ENCODE results near the gene PRAME. TPM values are rescaled to one million over a fixed set of nuclear protein-coding genes. Genes with fewer than 3 reads are reported as not detected.

PRAME gene
- total and polyA plus RNA-seq, 2 experiments from 2014 or later: not detected

- Histone ChIP-seq H2AFZ (peak overlapping the region; percentile 95), H3K36me3 (replicated peaks; ENCODE audit: insufficient read depth, low read depth) (no peaks in the 10 kb centered on the region), H3K27me3 (no peaks in the 10 kb centered on the region), H3K9me2 (replicated peaks; ENCODE audit: insufficient read depth) (no peaks in the 10 kb centered on the region), H4K20me1 (ENCODE audit: insufficient read depth, poor library complexity, severe bottlenecking) (no peaks in the 10 kb centered on the region), H3K4me3 (peak overlapping the region; percentile 94), H3K79me2 (peaks cover 7% of the 10 kb centered on the region), H3K27ac (peak overlapping the region; percentile 78), H3K4me2 (peak overlapping the region; percentile 98), H3K9me3 (ENCODE audit: low read depth) (no peaks in the 10 kb centered on the region), H3K4me1 (ENCODE audit: insufficient read depth) (no peaks in the 10 kb centered on the region)
- no peak for DNase-seq (ENCODE audit: low spot score)
- WGBS (ENCODE audit: low lambda C conversion rate, missing lambda C conversion rate): 28% methylated on average over 13 of the region's 13 CpGs
- TF ChIP-seq EZH2phosphoT487 (IDR thresholded peaks at IDR 0.05; ENCODE audit: low read depth, severe bottlenecking, unreplicated experiment) (no peak), EZH2 (IDR thresholded peaks at IDR 0.05; ENCODE audit: borderline replicate concordance) (no peak), CTCF (IDR thresholded peaks at IDR 0.05; ENCODE audit: poor library complexity) (no peak)
Measured at GRCh38 chr22:22507743-22508273, 51.3 kb downstream of the PRAME start.

- H4K20me1 ChIP-seq (ENCODE audit: insufficient read depth, poor library complexity, severe bottlenecking): no peaks in the 10 kb centered on the region
- no peak overlapping the region for H3K4me2 ChIP-seq
- DNase-seq (ENCODE audit: low spot score): no peak
- H3K36me3 ChIP-seq (replicated peaks; ENCODE audit: insufficient read depth, low read depth): no peaks in the 10 kb centered on the region
- H2AFZ ChIP-seq: no peak overlapping the region
- H3K27ac ChIP-seq: no peak overlapping the region
- no peaks in the 10 kb centered on the region for H3K9me2 ChIP-seq (replicated peaks; ENCODE audit: insufficient read depth)
- H3K4me3 ChIP-seq: no peak overlapping the region
- peaks cover 7% of the 10 kb centered on the region for H3K79me2 ChIP-seq
- TF ChIP-seq EZH2phosphoT487 (IDR thresholded peaks at IDR 0.05; ENCODE audit: low read depth, severe bottlenecking, unreplicated experiment) (no peak), EZH2 (IDR thresholded peaks at IDR 0.05; ENCODE audit: borderline replicate concordance) (no peak), CTCF (IDR thresholded peaks at IDR 0.05; ENCODE audit: poor library complexity) (no peak)
- whole genome bisulfite sequencing (ENCODE audit: low lambda C conversion rate, missing lambda C conversion rate): 100% methylated on average over 1 of the region's 1 CpG
- H3K27me3 ChIP-seq: no peaks in the 10 kb centered on the region
- H3K4me1 ChIP-seq (ENCODE audit: insufficient read depth): no peaks in the 10 kb centered on the region
- no peaks in the 10 kb centered on the region for H3K9me3 ChIP-seq (ENCODE audit: low read depth)
Measured at GRCh38 chr22:22506736-22507135, 52.3 kb downstream of the PRAME start.

- H3K4me2 ChIP-seq: no peak overlapping the region
- no peak overlapping the region for H2AFZ ChIP-seq
- H4K20me1 ChIP-seq (ENCODE audit: insufficient read depth, poor library complexity, severe bottlenecking): no peaks in the 10 kb centered on the region
- no peak for TF ChIP-seq EZH2 (IDR thresholded peaks at IDR 0.05; ENCODE audit: borderline replicate concordance)
- no peak for TF ChIP-seq CTCF (IDR thresholded peaks at IDR 0.05; ENCODE audit: poor library complexity)
- no peak for TF ChIP-seq EZH2phosphoT487 (IDR thresholded peaks at IDR 0.05; ENCODE audit: low read depth, severe bottlenecking, unreplicated experiment)
- no peaks in the 10 kb centered on the region for H3K36me3 ChIP-seq (replicated peaks; ENCODE audit: insufficient read depth, low read depth)
- DNase-seq (ENCODE audit: low spot score): no peak
- WGBS (ENCODE audit: low lambda C conversion rate, missing lambda C conversion rate): 90% methylated on average over 2 of the region's 2 CpGs
- H3K9me2 ChIP-seq (replicated peaks; ENCODE audit: insufficient read depth): no peaks in the 10 kb centered on the region
- H3K4me1 ChIP-seq (ENCODE audit: insufficient read depth): no peaks in the 10 kb centered on the region
- H3K79me2 ChIP-seq: peaks cover 2% of the 10 kb centered on the region
- no peak overlapping the region for H3K27ac ChIP-seq
- no peaks in the 10 kb centered on the region for H3K27me3 ChIP-seq
- no peaks in the 10 kb centered on the region for H3K9me3 ChIP-seq (ENCODE audit: low read depth)
- no peak overlapping the region for H3K4me3 ChIP-seq
Measured at GRCh38 chr22:22498267-22498666, 60.8 kb downstream of the PRAME start.

Small RNAs within 50 kb of the gene (small RNA-seq; reads per million reads assigned to genes)
- gene IGLV2-34: not detected

Other genes with a start within 250 kb of the PRAME start
- 2.6 and 2.8 TPM in 2 replicates for gene ZNF280B, start 50.5 kb downstream of the PRAME start, total RNA-seq
- 0.78 and 1.5 TPM in 2 replicates for gene ZNF280B, start 50.5 kb downstream of the PRAME start, polyA plus RNA-seq
- gene ZNF280A, start 39.0 kb downstream of the PRAME start, total RNA-seq: 0.47 and 0.64 TPM in 2 replicates
- gene ZNF280A, start 39.0 kb downstream of the PRAME start, polyA plus RNA-seq: 0.44 TPM in 1 of 2 replicates, not detected in the other
- gene GGTLC2, start 85.3 kb upstream of the PRAME start, total RNA-seq: 0.37 TPM in 1 of 2 replicates, not detected in the other
- 0.41 TPM in 1 of 2 replicates, not detected in the other for gene GGTLC2, start 85.3 kb upstream of the PRAME start, polyA plus RNA-seq

Data from hepatocyte (in vitro differentiated cells).